SK-N-SH (cell line): ENCODE data around the gene AFF3. TPM values are rescaled to one million over a fixed set of nuclear protein-coding genes. Genes with fewer than 3 reads are reported as not detected.

Experiments
- CTCF ChIA-PET: fragments of 300-600, 350-600 bp; formaldehyde crosslinking; extraction: SDS; loops from one replicate; lab custom pipeline; 2021; lab: Yijun Ruan, JAX
- POLR2A ChIA-PET: fragments of 350-600 bp; sonication (Branson Sonifier 250); formaldehyde crosslinking; extraction: SDS; loops from one replicate; lab custom pipeline; 2020; ENCODE audit warnings: antibody characterized with exemption, inconsistent platforms; lab: Yijun Ruan, JAX
- DNase-seq: peaks from one replicate; pipeline ENCODE4 v3.0.0; 2012
- H2AFZ ChIP-seq: fragments of 200-600 bp; sonication (generic); 2 replicates; pipeline ENCODE4 v1.8.1; 2016; ENCODE audit warnings: antibody characterized with exemption, mild to moderate bottlenecking, low read depth
- H3F3A ChIP-seq: fragments of 200-600 bp; sonication (generic); replicated peaks from 2 replicates; pipeline ENCODE3; 2016; ENCODE audit warnings: antibody characterized with exemption, mild to moderate bottlenecking; ENCODE audit not compliant: insufficient read depth
- H3K27ac ChIP-seq, 2 experiments: fragments of 200-500 bp in 1 of 2; fragments of 200-600 bp in 1 of 2; sonication (Bioruptor generic) in 1 of 2; sonication (generic), shearing (Covaris generic) in 1 of 2; 2 replicates each; pipeline versions ENCODE4 v1.5.1 to v1.6.1; 2014 to 2016; ENCODE audit warnings: low read depth in 2 of 2, inconsistent platforms in 1 of 2, low read length in 1 of 2, mild to moderate bottlenecking in 1 of 2, mixed read lengths in 1 of 2
- H3K27me3 ChIP-seq: fragments of 200-600 bp; sonication (generic), shearing (Covaris generic); 2 replicates; pipeline ENCODE4 v1.6.1; 2016; ENCODE audit warnings: mixed run types; ENCODE audit not compliant: insufficient read depth
- H3K36me3 ChIP-seq, 2 experiments: fragments of 200-500 bp in 1 of 2; fragments of 200-600 bp in 1 of 2; sonication (Bioruptor generic) in 1 of 2; sonication (generic) in 1 of 2; replicated peaks in 1 of 2; 2 replicates each; pipeline versions ENCODE3 to v1.5.1; 2014 to 2016; ENCODE audit warnings: low read length in 1 of 2, mild to moderate bottlenecking in 1 of 2; ENCODE audit not compliant: insufficient read depth in 2 of 2, control insufficient read depth in 1 of 2
- H3K4me1 ChIP-seq, 2 experiments: fragments of 200-500 bp in 1 of 2; fragments of 200-600 bp in 1 of 2; sonication (Bioruptor generic) in 1 of 2; sonication (generic), shearing (Covaris generic) in 1 of 2; 2 replicates each; pipeline versions ENCODE4 v1.5.1 to v1.6.1; 2014 to 2016; ENCODE audit warnings: low read depth in 1 of 2, low read length in 1 of 2, mixed run types in 1 of 2; ENCODE audit not compliant: insufficient read depth in 2 of 2, control insufficient read depth in 1 of 2
- H3K4me2 ChIP-seq: fragments of 200-600 bp; sonication (generic), shearing (Covaris generic); 2 replicates; pipeline ENCODE4 v1.6.1; 2017; ENCODE audit warnings: mixed run types
- H3K4me3 ChIP-seq, 2 experiments: fragments of 200-500 bp in 1 of 2; fragments of 200-600 bp in 1 of 2; sonication (Bioruptor generic) in 1 of 2; sonication (generic), shearing (Covaris generic) in 1 of 2; 2 replicates each; pipeline versions ENCODE4 v1.5.1 to v1.8.1; 2014 to 2016; ENCODE audit warnings: low read depth in 2 of 2, inconsistent platforms in 1 of 2, low read length in 1 of 2, mild to moderate bottlenecking in 1 of 2, mixed read lengths in 1 of 2, moderate library complexity in 1 of 2
- H3K79me2 ChIP-seq: fragments of 200-600 bp; sonication (generic); 2 replicates; pipeline ENCODE4 v1.8.1; 2017; ENCODE audit warnings: mild to moderate bottlenecking; ENCODE audit not compliant: insufficient read depth
- H3K9ac ChIP-seq: fragments of 200-600 bp; sonication (generic); 2 replicates; pipeline ENCODE4 v1.6.1; 2017; ENCODE audit warnings: mixed run types
- H3K9me2 ChIP-seq: fragments of 200-600 bp; sonication (generic); 2 replicates; pipeline ENCODE4 v1.6.1; 2017; ENCODE audit warnings: mixed run types
- H3K9me3 ChIP-seq: fragments of 200-600 bp; sonication (generic); 2 replicates; pipeline ENCODE4 v1.6.1; 2017; ENCODE audit warnings: mixed run types, mild to moderate bottlenecking, moderate library complexity
- H4K20me1 ChIP-seq: fragments of 200-600 bp; sonication (generic); 2 replicates; pipeline ENCODE4 v1.6.1; 2017; ENCODE audit warnings: mild to moderate bottlenecking, mixed run types; ENCODE audit not compliant: insufficient read depth
- CHD2 ChIP-seq: fragments of 150-350 bp; IDR thresholded peaks from 2 replicates; pipeline ENCODE4 v1.6.1; 2018; ENCODE audit warnings: low read length; ENCODE audit not compliant: partially characterized antibody
- ELF1 ChIP-seq: IDR thresholded peaks from 2 replicates; pipeline ENCODE4 v1.4.0; 2012
- EZH2phosphoT487 ChIP-seq: fragments of 200-600 bp; sonication (generic); IDR thresholded peaks from 2 replicates; pipeline ENCODE4 v1.6.1; 2017; ENCODE audit warnings: low read depth, mixed run types, mild to moderate bottlenecking, antibody characterized with exemption, moderate library complexity, borderline replicate concordance
- FOSL2 ChIP-seq: IDR thresholded peaks from 2 replicates; pipeline ENCODE4 v1.4.0; 2012; ENCODE audit warnings: low read depth, mild to moderate bottlenecking, moderate library complexity, borderline replicate concordance
- GABPA ChIP-seq: IDR thresholded peaks from 2 replicates; pipeline ENCODE4 v1.4.0; 2012; ENCODE audit warnings: low read depth, mild to moderate bottlenecking
- GATA2 ChIP-seq: sonication (generic); formaldehyde crosslinking; IDR thresholded peaks from 2 replicates; pipeline ENCODE4 v1.5.0; 2020; ENCODE audit warnings: mild to moderate bottlenecking, missing genetic modification reagents
- IRF3 ChIP-seq: fragments of 150-350 bp; IDR thresholded peaks from 2 replicates; pipeline ENCODE4 v1.6.1; 2016; ENCODE audit warnings: mild to moderate bottlenecking, low read depth, low read length
- MEF2A ChIP-seq: IDR thresholded peaks from 2 replicates; pipeline ENCODE4 v1.4.0; 2012; ENCODE audit warnings: low read depth, borderline replicate concordance
- PBX3 ChIP-seq: IDR thresholded peaks from 2 replicates; pipeline ENCODE4; 2012
- POLR2AphosphoS5 ChIP-seq: IDR thresholded peaks from 2 replicates; pipeline ENCODE4 v1.6.1; 2012; ENCODE audit warnings: low read depth, low read length
- RCOR1 ChIP-seq: fragments of 150-350 bp; IDR thresholded peaks from 2 replicates; pipeline ENCODE4 v1.6.1; 2017; ENCODE audit warnings: antibody characterized with exemption, low read length
- REST ChIP-seq: IDR thresholded peaks from 2 replicates; pipeline ENCODE4 v1.6.1; 2012; ENCODE audit warnings: mild to moderate bottlenecking, low read depth, low read length, moderate library complexity
- SMC3 ChIP-seq: IDR thresholded peaks from 2 replicates; pipeline ENCODE4 v1.6.1; 2012; ENCODE audit warnings: low read depth, low read length, improper control_type of control experiment
- USF2 ChIP-seq: fragments of 150-350 bp; IDR thresholded peaks from 2 replicates; pipeline ENCODE4 v1.6.1; 2017; ENCODE audit warnings: antibody characterized with exemption, low read length, low read depth, borderline replicate concordance
- ZBTB33 ChIP-seq: IDR thresholded peaks from 2 replicates; pipeline ENCODE4 v1.4.0; 2012; ENCODE audit warnings: low read depth, borderline replicate concordance
- WGBS: methylation state at CpG from one replicate; pipeline ENCODE4 v1.1.6; 2017; ENCODE audit warnings: low lambda C conversion rate; 5-methylcytosine and 5-hydroxymethylcytosine counted together
- polyA plus RNA-seq, 3 experiments: library from polyadenylated mRNA; depleted of rRNA; stranded (reverse); fragments of >200 nt; gene quantifications; 2 replicates each; pipeline ENCODE4 v1.2.3, GENCODE V29; 2012

The AFF3 gene
- polyA plus RNA-seq, 1 of the 3 experiments (the other 2 are of a cell fraction), result 0.36 TPM

GRCh38 chr2:99942561-99943347, 199.6 kb downstream of the AFF3 start (continued):
- no peak for TF ChIP-seq IRF3
- TF ChIP-seq MEF2A, result no peak
- no peak for TF ChIP-seq ELF1
- no peak for TF ChIP-seq RCOR1
- TF ChIP-seq GATA2 (CRISPR knock-in tag), result no peak
- no peak for TF ChIP-seq ZBTB33
- no peak for TF ChIP-seq PBX3
- no peak for TF ChIP-seq USF2
- TF ChIP-seq EZH2phosphoT487, result no peak

- Histone ChIP-seq H3K36me3 (no peaks in the 10 kb centered on the region), H3K9me2 (no peaks in the 10 kb centered on the region), H3K27ac (no peak overlapping the region), H2AFZ (no peak overlapping the region), H3K4me2 (no peak overlapping the region), H4K20me1 (no peaks in the 10 kb centered on the region), H3K9me3 (no peaks in the 10 kb centered on the region), H3K4me1 (no peaks in the 10 kb centered on the region), H3K9ac (no peak overlapping the region), H3K27me3 (no peaks in the 10 kb centered on the region), H3K4me3 (no peak overlapping the region), H3F3A (no peaks in the 10 kb centered on the region), H3K79me2 (no peaks in the 10 kb centered on the region)
- DNase-seq, result no peak
- TF ChIP-seq RCOR1 (no peak), POLR2AphosphoS5 (no peak), GABPA (no peak), REST (no peak), FOSL2 (no peak), CHD2 (no peak), ZBTB33 (no peak), SMC3 (no peak)
- ChIA-PET POLR2A (no interaction called here), CTCF (interaction anchor here (0.8 to 1.2 kb wide), 3 partner anchors 18 to 319 kb away, joined by 3 read pairs; no protein-coding TSS in a partner anchor)
- WGBS, result 50% methylated on average over 7 of the region's 7 CpGs
Measured at GRCh38 chr2:99940963-99941362, 201.4 kb downstream of the AFF3 start.
